ENCODE data around the gene CAPZB.

- no peak for TF ChIP-seq POLR2A (IDR thresholded peaks at IDR 0.05; ENCODE audit: low read depth, low read length)
- TF ChIP-seq POLR2AphosphoS5 (IDR thresholded peaks at IDR 0.05; ENCODE audit: low read depth, low read length) = no peak
- no peak for TF ChIP-seq TAF1 (IDR thresholded peaks at IDR 0.05; ENCODE audit: low read depth, low read length)
Observed at GRCh38 chr1:19452221-19452663, 33.1 kb downstream of the CAPZB start.
